Lower leg skin (tissue), 4 donors: Measurements from ENCODE around the gene SRA1. TPM values are rescaled to one million over a fixed set of nuclear protein-coding genes. Genes with fewer than 3 reads are reported as not detected.

ENCODE experiments used
- DNase-seq, 2 donors: peaks; one replicate each; pipeline ENCODE4 v3.0.0-alpha.2; 2019; ENCODE audit warnings: low spot score in 2 of 2
- H3K4me3 ChIP-seq: fragments of 200-600 bp; sonication (generic); 2 replicates; pipeline ENCODE4 v1.5.1; 2017; ENCODE audit warnings: mild to moderate bottlenecking, low read depth; ENCODE audit not compliant: poor library complexity, severe bottlenecking
- POLR2A ChIP-seq, 2 donors: fragments of 450-650 bp; IDR thresholded peaks; one replicate each; pipeline ENCODE4 v1.6.1; 2016 to 2017; ENCODE audit warnings: antibody characterized with exemption in 2 of 2, mild to moderate bottlenecking in 1 of 2, moderate library complexity in 1 of 2
- whole genome bisulfite sequencing, 2 donors: methylation state at CpG; one replicate each; pipeline ENCODE4 v1.1.5; 2018; 5-methylcytosine and 5-hydroxymethylcytosine counted together
- intact Hi-C: fragments of 100-400 bp; cut with DNase I; formaldehyde crosslinking; loops from one replicate; pipeline ENCODE4 v1.15.0; 2023; ENCODE audit warnings: low total_unique reads
- total RNA-seq, 4 donors: library from RNA; depleted of rRNA; stranded (reverse); fragments of >200 nt; gene quantifications; one replicate each; pipeline ENCODE4 v1.1.0, GENCODE V29; 2016
- TF ChIP-seq, protein P1 (sequence below), 3 donors: fragments of 450-650 bp; IDR thresholded peaks; one replicate each; pipeline ENCODE4 v1.5.1; 2016; ENCODE audit warnings: antibody characterized with exemption in 3 of 3, mild to moderate bottlenecking in 3 of 3, moderate library complexity in 2 of 3

Gene SRA1
- total RNA-seq, 4 donors from 2014 or later: 11.4 to 23.9 (median 14.6) TPM

DNA sequence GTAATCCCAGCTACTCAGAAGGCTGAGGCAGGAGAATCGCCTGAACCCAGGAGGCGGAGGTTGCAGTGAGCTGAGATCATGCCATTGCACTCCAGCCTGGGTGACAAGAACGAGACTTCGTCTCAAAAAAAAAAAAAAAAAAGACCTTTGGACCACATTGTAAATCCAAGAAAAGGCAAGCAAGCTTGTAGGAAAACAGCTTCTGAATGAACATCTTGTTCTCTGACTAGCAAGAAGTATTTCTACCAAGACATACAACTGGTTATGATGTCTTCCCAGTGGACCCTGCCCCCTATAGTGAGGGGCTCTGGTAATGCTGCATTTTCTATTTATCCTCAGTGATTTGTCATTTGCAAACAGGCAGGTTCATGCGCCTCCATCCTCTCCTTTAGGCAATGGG, 14.3 kb downstream of the SRA1 start:
- 82 to 90% methylated on average over 5 of the region's 5 CpGs for WGBS, 2 donors
- intact Hi-C loops: loop anchor here (10.0 kb wide), 1 partner anchor 158 kb away; no protein-coding TSS in a partner anchor
- TF ChIP-seq, protein P1, sequence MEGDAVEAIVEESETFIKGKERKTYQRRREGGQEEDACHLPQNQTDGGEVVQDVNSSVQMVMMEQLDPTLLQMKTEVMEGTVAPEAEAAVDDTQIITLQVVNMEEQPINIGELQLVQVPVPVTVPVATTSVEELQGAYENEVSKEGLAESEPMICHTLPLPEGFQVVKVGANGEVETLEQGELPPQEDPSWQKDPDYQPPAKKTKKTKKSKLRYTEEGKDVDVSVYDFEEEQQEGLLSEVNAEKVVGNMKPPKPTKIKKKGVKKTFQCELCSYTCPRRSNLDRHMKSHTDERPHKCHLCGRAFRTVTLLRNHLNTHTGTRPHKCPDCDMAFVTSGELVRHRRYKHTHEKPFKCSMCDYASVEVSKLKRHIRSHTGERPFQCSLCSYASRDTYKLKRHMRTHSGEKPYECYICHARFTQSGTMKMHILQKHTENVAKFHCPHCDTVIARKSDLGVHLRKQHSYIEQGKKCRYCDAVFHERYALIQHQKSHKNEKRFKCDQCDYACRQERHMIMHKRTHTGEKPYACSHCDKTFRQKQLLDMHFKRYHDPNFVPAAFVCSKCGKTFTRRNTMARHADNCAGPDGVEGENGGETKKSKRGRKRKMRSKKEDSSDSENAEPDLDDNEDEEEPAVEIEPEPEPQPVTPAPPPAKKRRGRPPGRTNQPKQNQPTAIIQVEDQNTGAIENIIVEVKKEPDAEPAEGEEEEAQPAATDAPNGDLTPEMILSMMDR (IDR thresholded peaks at IDR 0.05): no peak
- no peak for TF ChIP-seq POLR2A (IDR thresholded peaks at IDR 0.05)
- no peak for DNase-seq
- H3K4me3 ChIP-seq: no peak overlapping the region

DNA sequence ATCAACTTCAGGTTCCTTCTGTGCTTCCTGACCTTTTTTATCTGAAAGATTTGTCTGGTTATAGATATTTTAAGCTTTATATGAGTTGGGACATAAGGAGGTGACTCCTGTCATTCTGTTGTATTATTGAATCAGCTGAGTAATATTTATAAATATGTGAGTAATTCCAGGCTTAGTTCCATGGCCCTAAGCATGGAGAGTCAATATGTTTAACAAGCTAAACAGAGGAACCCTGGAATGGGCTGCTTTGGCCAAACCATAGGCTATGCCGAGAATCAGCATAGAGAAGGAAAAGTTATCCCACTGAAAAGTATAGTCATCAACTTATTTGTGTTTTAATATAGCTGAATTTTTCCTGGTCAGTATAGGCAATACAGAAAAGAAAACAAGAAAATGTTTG, 17.0 kb downstream of the SRA1 start:
- DNase-seq: no peak
- H3K4me3 ChIP-seq: no peak overlapping the region
- TF ChIP-seq POLR2A (IDR thresholded peaks at IDR 0.05): no peak
- TF ChIP-seq, protein P1 (IDR thresholded peaks at IDR 0.05): no peak
- intact Hi-C loops: loop anchor here (10.0 kb wide), 1 partner anchor 155 kb away; no protein-coding TSS in a partner anchor
- 88 to 97% methylated on average over 1 of the region's 1 CpG for WGBS, 2 donors

DNA sequence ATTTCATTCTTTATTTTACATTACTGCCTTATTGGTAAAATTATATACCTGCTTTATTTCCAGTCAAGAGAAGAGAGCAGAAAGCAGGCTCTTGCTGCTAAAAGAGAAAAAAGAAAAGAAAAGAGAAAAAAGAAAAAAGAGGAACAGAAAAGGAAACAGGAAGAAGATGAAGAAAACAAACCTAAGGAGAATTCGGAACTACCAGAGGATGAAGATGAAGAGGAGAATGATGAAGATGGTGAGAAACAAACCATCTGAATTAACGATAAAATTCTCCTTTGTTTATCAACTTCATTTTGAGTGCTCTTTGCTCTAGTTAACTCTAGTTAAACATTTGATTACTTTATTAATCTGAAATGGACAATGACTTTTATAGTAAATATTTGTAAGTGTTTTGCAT, 33.3 kb downstream of the SRA1 start:
- TF ChIP-seq, protein P1 (IDR thresholded peaks at IDR 0.05): no peak
- no peak for TF ChIP-seq POLR2A (IDR thresholded peaks at IDR 0.05)
- no peak for DNase-seq
- no peak overlapping the region for H3K4me3 ChIP-seq
- intact Hi-C loops: no loop called here
- WGBS, 2 donors: 90 to 93% methylated on average over 2 of the region's 2 CpGs

- TF ChIP-seq POLR2A (IDR thresholded peaks at IDR 0.05): no peak
- TF ChIP-seq, protein P1 (IDR thresholded peaks at IDR 0.05): no peak
- no peak overlapping the region for H3K4me3 ChIP-seq
- intact Hi-C loops: no loop called here
- 97 to 100% methylated on average over 2 of the region's 2 CpGs for WGBS, 2 donors
- no peak for DNase-seq
Observed at GRCh38 chr5:140513124-140513523, 44.1 kb downstream of the SRA1 start.

- no peak for DNase-seq
- no peak for TF ChIP-seq POLR2A (IDR thresholded peaks at IDR 0.05)
- TF ChIP-seq, protein P1 (IDR thresholded peaks at IDR 0.05): no peak
- no peak overlapping the region for H3K4me3 ChIP-seq
- 89 to 90% methylated on average over 4 of the region's 4 CpGs for WGBS, 2 donors
- intact Hi-C loops: no loop called here
Observed at GRCh38 chr5:140509898-140510297, 47.4 kb downstream of the SRA1 start.

- TF ChIP-seq POLR2A (IDR thresholded peaks at IDR 0.05): no peak
- TF ChIP-seq, protein P1 (IDR thresholded peaks at IDR 0.05): no peak
- intact Hi-C loops: no loop called here
- WGBS, 2 donors: 94 to 97% methylated on average over 2 of the region's 2 CpGs
Observed at GRCh38 chr5:140502834-140503233, 54.4 kb downstream of the SRA1 start.

More at GRCh38 chr5:140502834-140503233, 54.4 kb downstream of the SRA1 start:
- no peak overlapping the region for H3K4me3 ChIP-seq
- DNase-seq: no peak
